ENCODE measurements around the gene STPG2. TPM values are rescaled to one million over a fixed set of nuclear protein-coding genes. Genes with fewer than 3 reads are reported as not detected.

The STPG2 gene
- total and polyA plus RNA-seq, 10 of the 15 experiments (the other 5 are each of a cell fraction or from before 2014, with no cell fraction given), result 0.13 to 0.24 TPM; not detected in 8

DNA sequence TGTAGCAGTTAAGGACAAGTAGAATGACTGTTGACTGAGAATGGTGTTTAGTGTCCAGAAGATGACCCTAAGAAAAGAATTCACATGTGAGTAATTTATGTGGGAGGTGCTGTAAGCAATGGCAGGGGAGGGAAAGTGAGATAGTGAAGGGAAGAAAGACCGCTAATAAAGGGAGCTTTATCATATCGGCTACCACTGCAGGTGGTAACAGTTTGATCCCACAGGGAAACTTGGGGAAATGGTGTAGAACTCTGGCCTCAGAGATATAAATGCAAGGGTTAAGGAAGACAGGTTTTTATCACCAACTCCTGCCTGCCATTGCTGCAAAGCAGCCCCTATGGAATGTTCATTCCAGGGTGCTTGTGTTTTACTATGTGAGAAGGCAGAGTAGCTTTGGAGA, 489.6 kb downstream of the STPG2 start:
- Histone ChIP-seq H2AFZ (ENCODE audit: control insufficient read depth, low read depth, low read length) (no peak overlapping the region), H3K36me3 (ENCODE audit: control insufficient read depth in 2 of 2, insufficient read depth in 2 of 2, low read length in 1 of 2) (no peaks in the 10 kb centered on the region), H3K4me3 (no peak overlapping the region), H3K27ac (ENCODE audit: control insufficient read depth, insufficient read depth) (no peak overlapping the region), H3K79me2 (ENCODE audit: control insufficient read depth, insufficient read depth, low read length) (no peaks in the 10 kb centered on the region), H3K27me3 (replicated peaks in 1 of 2; ENCODE audit: control insufficient read depth in 2 of 2, insufficient read depth in 2 of 2, low read length in 1 of 2) (no peaks in the 10 kb centered on the region), H3K9me3 (replicated peaks; ENCODE audit: control insufficient read depth, insufficient read depth, low read length) (no peaks in the 10 kb centered on the region), H4K20me1 (ENCODE audit: control insufficient read depth, insufficient read depth) (no peaks in the 10 kb centered on the region), H3K9ac (ENCODE audit: control insufficient read depth, insufficient read depth, low read length) (no peak overlapping the region), H3K4me1 (ENCODE audit: control insufficient read depth, insufficient read depth, low read length) (no peaks in the 10 kb centered on the region), H3K4me2 (ENCODE audit: control insufficient read depth, insufficient read depth) (no peak overlapping the region)
- DNase-seq (ENCODE audit: low read depth, low spot score) (no peak), FAIRE-seq (no peak), ATAC-seq (no peak)
- in situ Hi-C loops (cut with MboI), result no loop called here
- no peak for TF ChIP-seq EZH2 (IDR thresholded peaks at IDR 0.05; ENCODE audit: borderline replicate concordance, control insufficient read depth, low read depth, low read length)
- TF ChIP-seq SUZ12 (IDR thresholded peaks at IDR 0.05; ENCODE audit: unreplicated experiment), result no peak
- TF ChIP-seq BMI1 (IDR thresholded peaks at IDR 0.05; ENCODE audit: borderline replicate concordance), result no peak
- TF ChIP-seq, protein P1, sequence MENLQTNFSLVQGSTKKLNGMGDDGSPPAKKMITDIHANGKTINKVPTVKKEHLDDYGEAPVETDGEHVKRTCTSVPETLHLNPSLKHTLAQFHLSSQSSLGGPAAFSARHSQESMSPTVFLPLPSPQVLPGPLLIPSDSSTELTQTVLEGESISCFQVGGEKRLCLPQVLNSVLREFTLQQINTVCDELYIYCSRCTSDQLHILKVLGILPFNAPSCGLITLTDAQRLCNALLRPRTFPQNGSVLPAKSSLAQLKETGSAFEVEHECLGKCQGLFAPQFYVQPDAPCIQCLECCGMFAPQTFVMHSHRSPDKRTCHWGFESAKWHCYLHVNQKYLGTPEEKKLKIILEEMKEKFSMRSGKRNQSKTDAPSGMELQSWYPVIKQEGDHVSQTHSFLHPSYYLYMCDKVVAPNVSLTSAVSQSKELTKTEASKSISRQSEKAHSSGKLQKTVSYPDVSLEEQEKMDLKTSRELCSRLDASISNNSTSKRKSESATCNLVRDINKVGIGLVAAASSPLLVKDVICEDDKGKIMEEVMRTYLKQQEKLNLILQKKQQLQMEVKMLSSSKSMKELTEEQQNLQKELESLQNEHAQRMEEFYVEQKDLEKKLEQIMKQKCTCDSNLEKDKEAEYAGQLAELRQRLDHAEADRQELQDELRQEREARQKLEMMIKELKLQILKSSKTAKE (IDR thresholded peaks at IDR 0.05; ENCODE audit: low read depth, poor library complexity, severe bottlenecking), result no peak
- TF ChIP-seq NRF1 (conservative IDR thresholded peaks at IDR 0.05; ENCODE audit: low read depth, low read length), result no peak
- no peak for TF ChIP-seq CEBPB (IDR thresholded peaks at IDR 0.05; ENCODE audit: borderline replicate concordance in 1 of 2, low read depth in 2 of 2, low read length in 2 of 2)
- BruUV-seq (replicated peaks), result no TSS peak
- ChIA-PET CTCF (no interaction called here), POLR2A (no interaction called here), SMC1A (ENCODE audit: uncharacterized antibody, unreplicated experiment) (no interaction called here), RAD21 (ENCODE audit: unreplicated experiment) (no interaction called here)
- intact Hi-C loops (cut with micrococcal nuclease; ENCODE audit: unreplicated experiment), result no loop called here
- 20% methylated on average over 2 of the region's 2 CpGs for WGBS (ENCODE audit: insufficient coverage, insufficient replicate concordance, low lambda C conversion rate, missing lambda C conversion rate)

DNA sequence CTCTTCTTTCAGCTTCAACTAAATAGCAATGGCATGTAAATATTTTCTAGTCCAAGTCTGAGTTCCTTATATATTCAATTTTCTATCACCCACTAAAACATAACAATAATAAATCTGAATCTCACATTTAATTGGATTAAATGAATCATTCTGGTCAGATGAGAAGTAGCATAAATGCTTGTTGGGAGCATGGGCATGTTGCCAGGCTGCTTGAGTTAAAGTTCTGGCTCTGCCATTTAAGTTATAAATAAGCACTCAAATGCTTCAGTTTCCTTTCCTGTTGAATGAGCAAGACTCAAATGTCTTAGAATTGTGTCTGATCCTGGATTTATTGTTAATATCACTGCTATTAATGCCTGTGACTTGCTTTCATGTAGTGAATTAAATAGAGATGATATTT, 496.3 kb downstream of the STPG2 start:
- CTCF ChIA-PET, result no interaction called here

More for the DNA sequence above, 496.3 kb downstream of the STPG2 start:
- H3K9me3 ChIP-seq (replicated peaks; ENCODE audit: control insufficient read depth, insufficient read depth, low read length), result no peaks in the 10 kb centered on the region
- ChIA-PET POLR2A (no interaction called here), SMC1A (ENCODE audit: uncharacterized antibody, unreplicated experiment) (no interaction called here), RAD21 (ENCODE audit: unreplicated experiment) (no interaction called here)
- no peak overlapping the region for H3K9ac ChIP-seq (ENCODE audit: control insufficient read depth, insufficient read depth, low read length)
- intact Hi-C loops (cut with micrococcal nuclease; ENCODE audit: unreplicated experiment), result no loop called here
- H3K36me3 ChIP-seq (ENCODE audit: control insufficient read depth in 2 of 2, insufficient read depth in 2 of 2, low read length in 1 of 2), result no peaks in the 10 kb centered on the region
- no peaks in the 10 kb centered on the region for H3K27me3 ChIP-seq (replicated peaks in 1 of 2; ENCODE audit: control insufficient read depth in 2 of 2, insufficient read depth in 2 of 2, low read length in 1 of 2)
- H3K79me2 ChIP-seq (ENCODE audit: control insufficient read depth, insufficient read depth, low read length), result no peaks in the 10 kb centered on the region
- H2AFZ ChIP-seq (ENCODE audit: control insufficient read depth, low read depth, low read length), result no peak overlapping the region
- in situ Hi-C loops (cut with MboI), result no loop called here
- H3K27ac ChIP-seq (ENCODE audit: control insufficient read depth, insufficient read depth), result no peak overlapping the region
- H3K4me1 ChIP-seq (ENCODE audit: control insufficient read depth, insufficient read depth, low read length), result no peaks in the 10 kb centered on the region
- no peak for ATAC-seq
- no peak for DNase-seq (ENCODE audit: low read depth, low spot score)
- BruUV-seq (replicated peaks), result no TSS peak
- no peak overlapping the region for H3K4me3 ChIP-seq
- FAIRE-seq, result no peak
- TF ChIP-seq TARDBP (IDR thresholded peaks at IDR 0.05; ENCODE audit: borderline replicate concordance), result no peak
- TF ChIP-seq SIX5 (IDR thresholded peaks at IDR 0.05; ENCODE audit: low read depth, low read length, severe bottlenecking), result no peak
- TF ChIP-seq MXI1 (IDR thresholded peaks at IDR 0.05; ENCODE audit: low read depth, low read length), result no peak
- TF ChIP-seq TCF3 (IDR thresholded peaks at IDR 0.05; ENCODE audit: borderline replicate concordance, insufficient read depth, low read depth, low read length), result no peak
- H3K4me2 ChIP-seq (ENCODE audit: control insufficient read depth, insufficient read depth), result no peak overlapping the region
- H4K20me1 ChIP-seq (ENCODE audit: control insufficient read depth, insufficient read depth), result no peaks in the 10 kb centered on the region
